Endodermal cell (in vitro differentiated cells): Measurements from ENCODE around the gene RUNDC1. TPM values are rescaled to one million over a fixed set of nuclear protein-coding genes. Genes with fewer than 3 reads are reported as not detected.

Experiments
- DNase-seq: peaks from one replicate; pipeline ENCODE4 v3.0.0-alpha.2; 2017
- H3K27ac ChIP-seq: 2 replicates; pipeline ENCODE4 v1.5.1; 2013; ENCODE audit warnings: mild to moderate bottlenecking, low read depth, low read length, moderate library complexity
- H3K27me3 ChIP-seq: 2 replicates; pipeline ENCODE4 v1.6.1; 2013; ENCODE audit warnings: mild to moderate bottlenecking, low read length, moderate library complexity; ENCODE audit not compliant: insufficient read depth, control insufficient read depth, poor library complexity, severe bottlenecking
- H3K36me3 ChIP-seq: 2 replicates; pipeline ENCODE4 v1.7.0; 2013; ENCODE audit warnings: mild to moderate bottlenecking, low read length, moderate library complexity; ENCODE audit not compliant: control insufficient read depth, insufficient read depth
- H3K4me1 ChIP-seq: one replicate; pipeline ENCODE4 v1.7.0; 2013; ENCODE audit warnings: low read length; ENCODE audit not compliant: control insufficient read depth, insufficient read depth
- H3K4me3 ChIP-seq: 2 replicates; pipeline ENCODE4 v1.5.1; 2013; ENCODE audit warnings: mild to moderate bottlenecking, low read length, moderate library complexity
- H3K9ac ChIP-seq: 2 replicates; pipeline ENCODE4 v1.6.1; 2013; ENCODE audit warnings: mild to moderate bottlenecking, low read length, moderate library complexity; ENCODE audit not compliant: poor library complexity, severe bottlenecking; ENCODE audit errors: extremely low read depth
- H3K9me3 ChIP-seq: 2 replicates; pipeline ENCODE4 v1.6.1; 2013; ENCODE audit warnings: mild to moderate bottlenecking, low read length, moderate library complexity; ENCODE audit not compliant: control insufficient read depth
- H3K27ac Mint-ChIP-seq: 2 replicates; pipeline ENCODE4 v1.8.0; 2020; ENCODE audit warnings: mixed read lengths
- H3K27me3 Mint-ChIP-seq: 2 replicates; pipeline ENCODE4 v1.8.0; 2021; ENCODE audit warnings: mild to moderate bottlenecking, mixed read lengths; ENCODE audit not compliant: insufficient read depth
- H3K36me3 Mint-ChIP-seq: 2 replicates; pipeline ENCODE4 v1.8.0; 2020; ENCODE audit warnings: low read depth, mixed read lengths
- H3K4me1 Mint-ChIP-seq: 2 replicates; pipeline ENCODE4 v1.8.0; 2020; ENCODE audit warnings: mixed read lengths
- H3K4me3 Mint-ChIP-seq: 2 replicates; pipeline ENCODE4 v1.8.0; 2020; ENCODE audit warnings: mild to moderate bottlenecking, moderate library complexity, mixed read lengths
- H3K9me3 Mint-ChIP-seq: 2 replicates; pipeline ENCODE4 v1.8.0; 2020; ENCODE audit warnings: mild to moderate bottlenecking, mixed read lengths
- CTCF ChIP-seq: fragments of 200-600 bp; sonication (generic); conservative IDR thresholded peaks from 2 replicates; pipeline ENCODE4 v1.5.0; 2021; ENCODE audit warnings: antibody characterized with exemption, mild to moderate bottlenecking
- WGBS, 2 experiments: methylation state at CpG; one replicate each; pipeline versions ENCODE4 v1.1.5 to v1.1.7; 2013; ENCODE audit warnings: missing lambda C conversion rate in 2 of 2, mixed read lengths in 1 of 2; ENCODE audit not compliant: insufficient coverage in 1 of 2, insufficient read length in 1 of 2; 5-methylcytosine and 5-hydroxymethylcytosine counted together
- total RNA-seq, 2 donors: library from RNA; stranded (reverse); fragmentation: NEBNext Ultra II Directional in 1 of 2; extraction: Animal tissue kit (Norgen Biotek cat#: 25700) in 1 of 2; gene quantifications; 2 replicates in 1 of 2; 3 replicates in 1 of 2; pipeline ENCODE4 v1.2.1, GENCODE V29; 2021

RUNDC1 gene
- total RNA-seq, 2 donors from 2014 or later, result 17.7 to 18.5 TPM

DNA sequence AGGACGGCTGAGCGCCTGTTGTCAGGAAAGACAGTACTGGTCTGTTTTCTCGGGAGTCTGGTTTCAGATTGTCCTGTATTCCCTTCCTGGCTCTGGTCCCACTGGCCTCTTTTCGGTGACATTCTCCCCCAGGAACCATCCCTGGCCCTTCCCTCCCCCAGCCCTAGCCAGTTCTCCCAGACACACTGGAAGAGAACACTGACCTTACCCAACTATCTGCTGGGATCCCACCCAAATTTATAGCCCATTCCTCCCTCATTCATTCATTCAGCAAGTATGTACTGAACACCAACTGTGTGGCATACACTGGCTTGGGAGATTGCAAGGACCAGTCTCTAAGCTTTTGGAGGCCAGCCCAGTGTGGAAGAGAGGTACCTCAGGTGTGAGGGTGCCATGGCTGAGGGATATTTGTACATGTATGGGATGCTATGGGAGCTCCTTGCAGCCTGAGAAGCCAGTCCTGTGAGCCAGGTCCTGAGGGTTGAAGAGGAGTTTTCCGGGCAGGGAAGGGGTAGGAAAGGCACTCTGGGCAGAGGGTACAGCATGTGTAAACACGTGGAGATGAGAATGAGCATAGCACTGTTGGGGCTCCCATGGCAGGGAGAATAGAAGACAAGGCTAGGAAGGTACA, 49.9 kb downstream of the RUNDC1 start:
- no peak for DNase-seq
- no peak for TF ChIP-seq CTCF
- Histone ChIP-seq H3K9ac (no peak overlapping the region), H3K36me3 (no peaks in the 10 kb centered on the region), H3K9me3 (no peaks in the 10 kb centered on the region), H3K27me3 (no peaks in the 10 kb centered on the region), H3K27ac (peak overlapping the region; percentile 2), H3K4me3 (no peak overlapping the region), H3K4me1 (peaks cover 9% of the 10 kb centered on the region)
- Mint-ChIP-seq H3K36me3 (peaks cover 21% of the 10 kb centered on the region), H3K4me1 (peaks cover 49% of the 10 kb centered on the region), H3K27ac (peak overlapping the region; percentile 2), H3K27me3 (no peaks in the 10 kb centered on the region), H3K4me3 (no peak overlapping the region), H3K9me3 (no peaks in the 10 kb centered on the region)
- WGBS, 2 experiments, result 89 to 94% methylated on average over 6 of the region's 6 CpGs

DNA sequence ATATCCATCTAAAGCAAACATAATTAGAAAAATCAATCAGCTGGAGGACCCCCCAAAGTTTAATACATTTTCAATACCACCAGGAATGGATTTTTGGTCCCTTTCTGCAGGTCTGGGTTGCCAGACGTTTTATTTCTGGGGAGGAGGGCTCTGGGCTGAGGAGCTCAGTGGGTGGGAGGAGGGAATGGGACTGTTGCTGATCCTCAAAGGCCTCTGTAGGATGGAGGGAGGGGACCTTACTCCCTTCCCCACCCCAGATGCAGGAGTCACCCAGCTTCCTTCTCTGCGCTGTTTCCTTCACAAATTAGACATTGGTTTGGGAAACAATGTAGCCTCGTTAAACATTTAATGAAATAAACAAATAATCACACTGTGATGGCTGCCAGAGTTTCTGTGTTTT, 51.3 kb downstream of the RUNDC1 start:
- WGBS, 2 experiments, result 75% methylated on average over 2 of the region's 3 CpGs; no CpG with 5 or more reads in 1 of the 2 experiments
- no peaks in the 10 kb centered on the region for H3K9me3 Mint-ChIP-seq
- Histone ChIP-seq H3K4me1 (peaks cover 17% of the 10 kb centered on the region), H3K9ac (no peak overlapping the region), H3K36me3 (no peaks in the 10 kb centered on the region), H3K4me3 (no peak overlapping the region), H3K27ac (peak overlapping the region; percentile 26), H3K9me3 (no peaks in the 10 kb centered on the region), H3K27me3 (no peaks in the 10 kb centered on the region)
- peak; percentile 55 for DNase-seq
- H3K27ac Mint-ChIP-seq, result peak overlapping the region; percentile 44
- H3K36me3 Mint-ChIP-seq, result peaks cover 21% of the 10 kb centered on the region
- TF ChIP-seq CTCF, result no peak
- no peaks in the 10 kb centered on the region for H3K27me3 Mint-ChIP-seq
- H3K4me1 Mint-ChIP-seq, result peaks cover 60% of the 10 kb centered on the region
- no peak overlapping the region for H3K4me3 Mint-ChIP-seq

DNA sequence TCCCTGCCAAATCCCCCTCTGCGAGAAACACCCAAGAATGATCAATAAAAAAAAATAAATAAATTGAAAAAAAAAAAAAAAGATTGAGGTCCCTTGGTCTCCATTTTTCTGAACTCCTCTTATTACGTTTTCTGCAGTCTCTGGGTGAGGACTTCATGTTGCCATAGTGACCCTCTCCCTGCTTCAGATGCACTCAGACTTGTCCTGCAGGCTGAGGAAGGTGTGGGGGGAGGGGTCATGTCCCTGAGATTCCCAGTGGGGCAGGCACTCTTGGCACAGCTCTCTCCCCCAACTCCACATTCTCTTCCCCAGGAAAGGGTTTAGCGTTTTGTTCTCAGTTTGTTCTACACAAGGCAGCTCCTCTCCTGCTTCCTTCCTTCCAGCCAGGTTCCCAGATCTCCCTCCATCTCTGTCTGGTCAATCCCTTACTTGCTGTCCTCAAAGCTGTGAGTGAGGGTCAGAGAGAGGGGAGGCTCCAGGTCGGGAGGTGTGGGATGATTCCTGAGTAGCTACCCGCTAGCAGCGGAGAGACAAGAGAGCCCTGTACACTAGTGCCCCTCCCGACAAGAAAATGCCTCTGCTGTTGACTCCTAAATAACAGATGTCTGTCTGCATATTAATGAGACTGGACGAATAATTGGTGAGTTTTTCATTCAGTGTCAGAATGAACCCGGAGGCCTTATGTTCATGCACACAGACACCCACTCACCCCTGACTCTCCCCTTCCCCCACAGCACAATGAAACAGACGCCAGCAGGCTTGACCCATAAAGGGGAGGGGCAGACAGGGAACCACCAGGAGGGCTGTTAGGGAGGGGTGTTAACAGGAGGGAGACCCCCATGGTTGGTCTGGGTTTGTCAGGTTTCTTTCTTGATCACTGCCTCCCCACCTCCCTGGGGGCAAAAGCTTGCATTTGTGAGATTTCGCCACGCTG, 53.9 kb downstream of the RUNDC1 start:
- Mint-ChIP-seq H3K4me1 (peaks cover 50% of the 10 kb centered on the region), H3K27ac (peak overlapping the region; percentile 87), H3K9me3 (no peaks in the 10 kb centered on the region), H3K36me3 (peaks cover 6% of the 10 kb centered on the region), H3K27me3 (no peaks in the 10 kb centered on the region), H3K4me3 (peak overlapping the region; percentile 19)
- peak overlapping the region; percentile 99 for H3K27ac ChIP-seq
- peak overlapping the region; percentile 26 for H3K9ac ChIP-seq
- no peaks in the 10 kb centered on the region for H3K9me3 ChIP-seq
- H3K36me3 ChIP-seq, result no peaks in the 10 kb centered on the region
- H3K27me3 ChIP-seq, result no peaks in the 10 kb centered on the region
- H3K4me1 ChIP-seq, result peaks cover 17% of the 10 kb centered on the region
- TF ChIP-seq CTCF, result no peak
- no peak overlapping the region for H3K4me3 ChIP-seq
- DNase-seq, result peak; percentile 81
- WGBS, 2 experiments, result 11 to 43% methylated on average over 5 to 10 of the region's 12 CpGs
